Measurements from ENCODE around the gene CAPN8. TPM values are rescaled to one million over a fixed set of nuclear protein-coding genes. Genes with fewer than 3 reads are reported as not detected.

The CAPN8 gene
- total and polyA plus RNA-seq, 8 donors = 0.57 to 87.9 (median 1.3) TPM

DNA sequence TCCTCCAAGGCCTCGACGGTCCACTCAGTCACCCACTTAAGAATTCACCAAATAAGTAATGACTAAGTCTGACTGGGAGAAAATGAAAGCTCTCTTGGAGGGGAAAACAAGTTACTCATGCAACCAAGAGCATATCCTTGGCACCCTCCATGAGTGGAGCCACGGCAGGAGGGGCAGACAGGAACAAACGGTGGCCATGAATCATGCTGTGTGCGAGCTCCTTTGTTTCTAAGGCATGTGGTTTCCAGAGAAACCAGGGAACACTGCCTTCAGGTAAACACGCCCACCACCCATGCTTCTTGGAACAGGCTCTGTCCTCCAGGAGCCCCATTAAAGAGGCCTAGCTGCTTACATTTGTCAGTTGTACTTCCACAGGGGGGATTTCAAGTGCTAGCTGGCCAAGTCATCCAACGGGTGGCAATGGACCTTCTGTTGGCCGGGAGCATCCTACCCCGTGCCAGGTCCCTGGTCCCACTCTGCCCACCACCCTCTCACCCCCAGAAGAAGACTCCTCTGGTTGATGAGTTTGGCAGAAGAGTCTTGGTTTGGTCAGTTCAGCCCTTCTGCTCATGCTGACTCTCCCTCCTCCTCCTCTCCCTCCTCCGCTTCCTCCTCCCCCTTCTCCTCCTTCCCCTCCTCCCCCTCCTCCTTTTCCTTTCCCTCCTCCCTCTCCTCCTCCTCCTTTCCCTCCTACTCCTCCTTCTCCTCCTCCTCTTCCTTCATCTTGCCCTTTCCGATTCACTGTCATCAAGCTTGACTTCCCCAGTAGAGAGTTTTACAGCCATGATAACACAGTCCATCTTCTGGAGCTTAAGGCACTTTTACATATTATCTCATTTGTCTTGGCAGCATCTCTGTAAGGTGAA lies 164.7 kb downstream of the CAPN8 start:
- intact Hi-C loops (cut with DNase I) = no loop called here
- Histone ChIP-seq H3K36me3 (no peaks in the 10 kb centered on the region), H3K9me3 (no peaks in the 10 kb centered on the region), H3K4me3 (no peak overlapping the region), H3K4me1 (no peaks in the 10 kb centered on the region), H3K27me3 (no peaks in the 10 kb centered on the region), H3K27ac (peak overlapping the region; percentile 34 to 59)
- TF ChIP-seq, protein P1, sequence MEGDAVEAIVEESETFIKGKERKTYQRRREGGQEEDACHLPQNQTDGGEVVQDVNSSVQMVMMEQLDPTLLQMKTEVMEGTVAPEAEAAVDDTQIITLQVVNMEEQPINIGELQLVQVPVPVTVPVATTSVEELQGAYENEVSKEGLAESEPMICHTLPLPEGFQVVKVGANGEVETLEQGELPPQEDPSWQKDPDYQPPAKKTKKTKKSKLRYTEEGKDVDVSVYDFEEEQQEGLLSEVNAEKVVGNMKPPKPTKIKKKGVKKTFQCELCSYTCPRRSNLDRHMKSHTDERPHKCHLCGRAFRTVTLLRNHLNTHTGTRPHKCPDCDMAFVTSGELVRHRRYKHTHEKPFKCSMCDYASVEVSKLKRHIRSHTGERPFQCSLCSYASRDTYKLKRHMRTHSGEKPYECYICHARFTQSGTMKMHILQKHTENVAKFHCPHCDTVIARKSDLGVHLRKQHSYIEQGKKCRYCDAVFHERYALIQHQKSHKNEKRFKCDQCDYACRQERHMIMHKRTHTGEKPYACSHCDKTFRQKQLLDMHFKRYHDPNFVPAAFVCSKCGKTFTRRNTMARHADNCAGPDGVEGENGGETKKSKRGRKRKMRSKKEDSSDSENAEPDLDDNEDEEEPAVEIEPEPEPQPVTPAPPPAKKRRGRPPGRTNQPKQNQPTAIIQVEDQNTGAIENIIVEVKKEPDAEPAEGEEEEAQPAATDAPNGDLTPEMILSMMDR (IDR thresholded peaks at IDR 0.05) = no peak
- peak in 2 of 4 donors; percentile 50 to 78 for DNase-seq
- ATAC-seq = peak; percentile 86

DNA sequence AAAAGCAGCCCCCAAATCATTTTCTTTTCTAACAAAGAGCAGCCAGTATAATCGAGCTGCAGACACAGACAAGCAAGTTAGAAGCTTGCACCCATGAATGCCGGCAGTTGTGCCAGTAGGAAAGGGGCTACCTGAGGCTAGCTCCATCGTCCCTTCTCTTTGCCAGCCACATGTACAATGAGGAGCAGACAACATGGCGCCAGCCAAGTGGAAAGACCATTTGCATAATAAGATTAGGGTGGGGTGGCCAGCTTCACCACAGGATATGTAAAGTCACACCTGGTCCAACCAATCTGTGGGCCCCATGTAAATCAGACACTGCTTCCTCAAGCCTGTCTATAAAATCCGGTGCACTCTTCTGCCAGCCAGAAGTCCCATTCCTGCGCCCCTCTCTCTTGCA lies 168.6 kb downstream of the CAPN8 start:
- ATAC-seq = no peak

DNA sequence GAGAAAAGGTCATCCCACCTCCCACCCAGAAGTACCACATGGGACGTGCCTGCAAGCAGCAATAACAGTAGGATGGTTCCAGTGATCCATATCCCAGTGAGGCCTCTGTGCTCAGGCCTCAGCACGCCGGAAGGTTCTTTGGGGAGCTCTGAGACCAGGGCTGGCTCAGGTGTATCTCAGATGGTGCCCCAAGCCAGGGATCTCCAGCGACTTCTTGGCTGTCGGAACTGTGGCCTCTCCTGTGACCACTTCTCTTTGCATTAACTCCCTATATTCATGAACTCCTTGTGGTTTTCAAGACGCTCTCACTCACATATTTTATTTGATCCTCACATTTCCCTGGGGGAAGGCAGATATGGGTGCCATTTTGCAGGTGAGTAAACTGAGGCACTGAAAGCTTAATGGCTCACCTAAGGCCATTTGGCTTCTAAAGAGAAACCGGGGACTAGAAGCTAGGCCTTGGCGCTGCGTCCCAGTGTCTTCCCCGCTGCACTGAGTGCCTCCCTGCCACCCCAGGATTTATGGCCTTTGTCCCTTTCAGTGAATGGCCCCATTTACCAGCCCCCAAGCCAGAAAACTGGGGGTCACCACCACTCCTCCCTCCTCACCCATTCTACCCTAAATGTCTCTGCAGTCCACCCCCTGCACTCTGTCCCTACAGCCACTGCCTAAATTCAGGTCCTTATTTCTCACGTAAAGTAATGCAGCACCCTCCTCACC lies 170.4 kb downstream of the CAPN8 start:
- no peak for DNase-seq
- Histone ChIP-seq H3K9me3 (no peaks in the 10 kb centered on the region), H3K27ac (peak overlapping the region in 1 of 2 donors; percentile 4), H3K27me3 (no peaks in the 10 kb centered on the region), H3K4me1 (no peaks in the 10 kb centered on the region), H3K36me3 (no peaks in the 10 kb centered on the region), H3K4me3 (no peak overlapping the region)
- intact Hi-C loops (cut with DNase I) = no loop called here
- ATAC-seq = no peak
- TF ChIP-seq, protein P1 (IDR thresholded peaks at IDR 0.05) = no peak

More for the DNA sequence above, 168.6 kb downstream of the CAPN8 start:
- no peak overlapping the region for H3K4me3 ChIP-seq
- intact Hi-C loops (cut with DNase I) = no loop called here
- H3K27me3 ChIP-seq = no peaks in the 10 kb centered on the region
- no peaks in the 10 kb centered on the region for H3K36me3 ChIP-seq
- H3K4me1 ChIP-seq = no peaks in the 10 kb centered on the region
- H3K9me3 ChIP-seq = no peaks in the 10 kb centered on the region
- no peak for DNase-seq
- TF ChIP-seq, protein P1 (IDR thresholded peaks at IDR 0.05) = no peak
- no peak overlapping the region for H3K27ac ChIP-seq

DNA sequence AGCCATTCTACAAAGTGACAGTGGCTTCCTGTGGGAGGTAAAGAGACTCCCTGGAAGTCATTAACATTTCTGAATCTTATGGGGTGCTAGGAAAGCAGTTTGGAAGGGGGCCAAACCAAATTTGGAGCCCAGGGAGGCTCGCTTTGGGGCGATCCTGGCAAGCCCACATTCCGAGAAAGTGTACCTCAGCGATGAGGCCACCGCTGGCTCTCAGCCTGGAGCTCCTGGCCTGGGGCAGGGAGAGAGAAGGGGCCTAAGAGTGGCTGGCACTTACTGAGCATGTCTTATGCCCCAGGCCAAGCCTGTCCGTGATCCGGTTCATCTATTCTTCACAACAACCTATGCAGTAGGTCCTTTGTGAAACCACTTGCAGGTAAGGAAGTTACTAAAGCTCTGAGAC lies 173.5 kb downstream of the CAPN8 start:
- no peaks in the 10 kb centered on the region for H3K9me3 ChIP-seq
- TF ChIP-seq, protein P1 (IDR thresholded peaks at IDR 0.05) = no peak
- DNase-seq = peak in 1 of 4 donors; percentile 42
- H3K27me3 ChIP-seq = no peaks in the 10 kb centered on the region
- H3K4me3 ChIP-seq = no peak overlapping the region
- H3K36me3 ChIP-seq = no peaks in the 10 kb centered on the region
- intact Hi-C loops (cut with DNase I) = no loop called here
- peak; percentile 56 for ATAC-seq
- peaks cover 0 to 4% of the 10 kb centered on the region in 2 donors for H3K4me1 ChIP-seq
- no peak overlapping the region for H3K27ac ChIP-seq

Other genes starting within 250 kb of the CAPN8 start
- gene CAPN2, start 46.8 kb upstream of the CAPN8 start, total RNA-seq = 100 to 1,000 TPM; 350 to 434 TPM
- 100 to 1,000 TPM; 139 to 164 (median 158) TPM for gene CAPN2, start 46.8 kb upstream of the CAPN8 start, polyA plus RNA-seq (ENCODE audit: insufficient read length in 6 of 6)
- gene TP53BP2, start 180.2 kb upstream of the CAPN8 start, total RNA-seq = 10 to 100 TPM; 54.2 to 58.2 TPM
- gene TP53BP2, start 180.2 kb upstream of the CAPN8 start, polyA plus RNA-seq (ENCODE audit: insufficient read length in 6 of 6) = 10 to 100 TPM; 51.8 to 58.6 (median 55.5) TPM

Data from left lung (tissue), 10 donors.